ENCODE results near the gene POGLUT3. TPM values are rescaled to one million over a fixed set of nuclear protein-coding genes. Genes with fewer than 3 reads are reported as not detected.
A peak's percentile ranks its signal among the peaks of the same experiment; 100 is the strongest.

Gene POGLUT3
- total and polyA plus RNA-seq, 9 of the 15 experiments (the other 6 are each of a cell fraction or from before 2014, with no cell fraction given): 4.6 to 29.7 (median 17.8) TPM

GRCh38 chr11:108498046-108498815 is at the start of gene POGLUT3 (continued):
- TF ChIP-seq E4F1 (CRISPR knock-in tag; IDR thresholded peaks at IDR 0.05; ENCODE audit: borderline replicate concordance) (no peak), ZNF57 (CRISPR knock-in tag; IDR thresholded peaks at IDR 0.05) (no peak), ZNF124 (CRISPR knock-in tag; IDR thresholded peaks at IDR 0.05) (peak; percentile 89), ZBTB11 (CRISPR knock-in tag; IDR thresholded peaks at IDR 0.05) (peak in 1 of 3 experiments; percentile 66; a peak in 1 of 6 replicates), SMARCA4 (IDR thresholded peaks at IDR 0.05) (peak; percentile 21; the same call in 1 of the 2 replicates), L3MBTL2 (IDR thresholded peaks at IDR 0.05) (peak; percentile 95), ZBTB1 (CRISPR knock-in tag; IDR thresholded peaks at IDR 0.05; ENCODE audit: borderline replicate concordance, low read depth) (peak; percentile 96), HDAC2 (IDR thresholded peaks at IDR 0.05) (peak; percentile 53; the same call in 1 of the 2 replicates), DPF2 (IDR thresholded peaks at IDR 0.05) (peak; percentile 70), ZNF263 (CRISPR knock-in tag; IDR thresholded peaks at IDR 0.05; ENCODE audit: borderline replicate concordance) (peak; percentile 68; the same call in 1 of the 2 replicates), RBM15 (IDR thresholded peaks at IDR 0.05; ENCODE audit: insufficient read depth, low read length) (no peak)
- TF ChIP-seq, protein P1, sequence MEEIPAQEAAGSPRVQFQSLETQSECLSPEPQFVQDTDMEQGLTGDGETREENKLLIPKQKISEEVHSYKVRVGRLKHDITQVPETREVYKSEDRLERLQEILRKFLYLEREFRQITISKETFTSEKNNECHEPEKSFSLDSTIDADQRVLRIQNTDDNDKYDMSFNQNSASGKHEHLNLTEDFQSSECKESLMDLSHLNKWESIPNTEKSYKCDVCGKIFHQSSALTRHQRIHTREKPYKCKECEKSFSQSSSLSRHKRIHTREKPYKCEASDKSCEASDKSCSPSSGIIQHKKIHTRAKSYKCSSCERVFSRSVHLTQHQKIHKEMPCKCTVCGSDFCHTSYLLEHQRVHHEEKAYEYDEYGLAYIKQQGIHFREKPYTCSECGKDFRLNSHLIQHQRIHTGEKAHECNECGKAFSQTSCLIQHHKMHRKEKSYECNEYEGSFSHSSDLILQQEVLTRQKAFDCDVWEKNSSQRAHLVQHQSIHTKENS (CRISPR knock-in tag; IDR thresholded peaks at IDR 0.05): no peak
- TF ChIP-seq, protein P2, sequence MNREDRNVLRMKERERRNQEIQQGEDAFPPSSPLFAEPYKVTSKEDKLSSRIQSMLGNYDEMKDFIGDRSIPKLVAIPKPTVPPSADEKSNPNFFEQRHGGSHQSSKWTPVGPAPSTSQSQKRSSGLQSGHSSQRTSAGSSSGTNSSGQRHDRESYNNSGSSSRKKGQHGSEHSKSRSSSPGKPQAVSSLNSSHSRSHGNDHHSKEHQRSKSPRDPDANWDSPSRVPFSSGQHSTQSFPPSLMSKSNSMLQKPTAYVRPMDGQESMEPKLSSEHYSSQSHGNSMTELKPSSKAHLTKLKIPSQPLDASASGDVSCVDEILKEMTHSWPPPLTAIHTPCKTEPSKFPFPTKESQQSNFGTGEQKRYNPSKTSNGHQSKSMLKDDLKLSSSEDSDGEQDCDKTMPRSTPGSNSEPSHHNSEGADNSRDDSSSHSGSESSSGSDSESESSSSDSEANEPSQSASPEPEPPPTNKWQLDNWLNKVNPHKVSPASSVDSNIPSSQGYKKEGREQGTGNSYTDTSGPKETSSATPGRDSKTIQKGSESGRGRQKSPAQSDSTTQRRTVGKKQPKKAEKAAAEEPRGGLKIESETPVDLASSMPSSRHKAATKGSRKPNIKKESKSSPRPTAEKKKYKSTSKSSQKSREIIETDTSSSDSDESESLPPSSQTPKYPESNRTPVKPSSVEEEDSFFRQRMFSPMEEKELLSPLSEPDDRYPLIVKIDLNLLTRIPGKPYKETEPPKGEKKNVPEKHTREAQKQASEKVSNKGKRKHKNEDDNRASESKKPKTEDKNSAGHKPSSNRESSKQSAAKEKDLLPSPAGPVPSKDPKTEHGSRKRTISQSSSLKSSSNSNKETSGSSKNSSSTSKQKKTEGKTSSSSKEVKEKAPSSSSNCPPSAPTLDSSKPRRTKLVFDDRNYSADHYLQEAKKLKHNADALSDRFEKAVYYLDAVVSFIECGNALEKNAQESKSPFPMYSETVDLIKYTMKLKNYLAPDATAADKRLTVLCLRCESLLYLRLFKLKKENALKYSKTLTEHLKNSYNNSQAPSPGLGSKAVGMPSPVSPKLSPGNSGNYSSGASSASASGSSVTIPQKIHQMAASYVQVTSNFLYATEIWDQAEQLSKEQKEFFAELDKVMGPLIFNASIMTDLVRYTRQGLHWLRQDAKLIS (CRISPR knock-in tag; IDR thresholded peaks at IDR 0.05): peak; percentile 75
- TF ChIP-seq, protein P3, sequence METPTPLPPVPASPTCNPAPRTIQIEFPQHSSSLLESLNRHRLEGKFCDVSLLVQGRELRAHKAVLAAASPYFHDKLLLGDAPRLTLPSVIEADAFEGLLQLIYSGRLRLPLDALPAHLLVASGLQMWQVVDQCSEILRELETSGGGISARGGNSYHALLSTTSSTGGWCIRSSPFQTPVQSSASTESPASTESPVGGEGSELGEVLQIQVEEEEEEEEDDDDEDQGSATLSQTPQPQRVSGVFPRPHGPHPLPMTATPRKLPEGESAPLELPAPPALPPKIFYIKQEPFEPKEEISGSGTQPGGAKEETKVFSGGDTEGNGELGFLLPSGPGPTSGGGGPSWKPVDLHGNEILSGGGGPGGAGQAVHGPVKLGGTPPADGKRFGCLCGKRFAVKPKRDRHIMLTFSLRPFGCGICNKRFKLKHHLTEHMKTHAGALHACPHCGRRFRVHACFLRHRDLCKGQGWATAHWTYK (CRISPR knock-in tag; IDR thresholded peaks at IDR 0.05): peak; percentile 71; the same call in 1 of the 2 replicates

Data from K562 (cell line).